ENCODE data around the gene MYNN.
"Not testable (repeated sequence)": the region's sequence is repeated elsewhere in the genome, so short reads cannot be mapped to it uniquely, and the experiment has no call there.

MYNN gene

DNA sequence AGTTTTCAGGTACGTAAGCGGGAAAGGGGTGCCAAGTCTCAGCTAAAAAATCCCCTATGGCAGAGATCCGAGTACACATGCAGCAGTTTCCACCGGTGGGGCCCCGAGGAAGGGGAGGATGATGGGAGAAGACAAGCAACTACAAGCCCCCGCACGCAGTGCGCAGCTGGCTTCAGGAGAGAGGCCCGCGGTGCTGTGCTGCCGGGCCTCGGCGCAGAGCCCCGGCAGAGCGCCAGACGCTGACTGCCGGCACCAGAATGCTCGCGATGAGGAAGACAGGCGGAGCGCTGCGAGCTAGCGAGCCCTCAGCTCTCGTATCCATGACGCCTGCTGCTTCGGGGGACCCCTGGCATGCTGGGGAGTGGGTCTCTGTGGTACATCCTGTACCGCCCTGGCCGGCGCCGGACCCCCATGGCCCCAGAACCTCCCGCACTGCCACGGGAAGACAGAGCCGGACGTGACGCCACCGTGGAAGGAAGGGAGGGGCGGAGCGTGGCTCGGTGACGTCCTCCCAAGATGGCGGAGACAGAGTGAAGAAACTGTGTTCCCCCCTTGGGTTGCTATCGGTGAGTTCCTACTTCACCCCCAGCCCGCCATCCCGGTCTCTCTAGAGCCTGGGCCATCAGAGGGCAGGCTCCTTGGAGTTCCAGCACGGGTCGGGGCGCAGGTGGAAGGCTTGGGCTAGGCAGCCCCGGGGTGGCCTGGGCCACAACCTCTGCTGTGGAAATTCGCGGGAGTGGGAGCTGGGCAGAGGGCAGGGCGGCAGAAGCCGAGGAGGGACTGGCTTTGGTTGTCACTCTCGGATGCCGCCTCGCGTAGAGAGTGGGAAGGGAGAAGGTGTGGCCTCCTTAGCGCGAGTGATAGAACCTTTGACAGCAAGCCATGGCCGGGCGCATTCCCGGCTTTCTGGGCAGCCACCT is at the start of gene MYNN:
TSS of gene MYNN (plus strand) at position 500 of the 920 bp plus-strand sequence. CDS start 900 bp downstream, outside the sequence.
- no peaks in the 10 kb centered on the region for H3K27me3 ChIP-seq (ENCODE audit: control insufficient read depth, insufficient read depth, low read length)
- peaks cover 18% of the 10 kb centered on the region for H3K4me1 ChIP-seq (ENCODE audit: control insufficient read depth, insufficient read depth, low read length)
- H3K4me3 ChIP-seq (ENCODE audit: low read depth, low read length): peak within 1 kb of the TSS; percentile 91

DNA sequence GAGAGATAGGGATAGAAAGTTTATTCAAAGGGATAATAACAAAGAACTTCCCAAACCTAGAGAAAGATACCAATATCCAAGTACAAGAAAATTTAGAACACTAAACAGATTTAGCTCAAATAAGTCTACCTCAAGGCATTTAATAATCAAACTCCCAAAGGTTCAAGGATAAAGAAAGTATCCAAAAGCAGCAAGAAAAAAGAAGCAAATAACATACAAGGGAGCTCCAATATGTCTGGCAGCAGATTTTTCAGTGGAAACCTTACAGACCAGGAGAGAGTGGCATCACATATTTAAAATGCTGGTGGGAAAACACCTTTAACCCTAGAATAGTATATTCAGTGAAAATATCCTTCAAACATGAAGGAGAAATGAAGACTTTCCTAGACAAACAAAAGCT is 41.3 kb upstream of the MYNN start:
- H3K4me3 ChIP-seq (ENCODE audit: low read depth, low read length); H3K9ac ChIP-seq (ENCODE audit: low read length); H3K4me1 ChIP-seq (ENCODE audit: control insufficient read depth, insufficient read depth, low read length); H3K27ac ChIP-seq (ENCODE audit: low read depth, low read length); H3K36me3 ChIP-seq (ENCODE audit: control insufficient read depth, insufficient read depth, low read length); H3K27me3 ChIP-seq (ENCODE audit: control insufficient read depth, insufficient read depth, low read length): not testable (repeated sequence)
- peaks cover 11% of the 10 kb centered on the region for H3K9me3 ChIP-seq (ENCODE audit: control insufficient read depth, insufficient read depth, low read depth, low read length)

More for the DNA sequence above, at the start of gene MYNN:
- H3K27ac ChIP-seq (ENCODE audit: low read depth, low read length): peak within 1 kb of the TSS; percentile 86
- H3K36me3 ChIP-seq (ENCODE audit: control insufficient read depth, insufficient read depth, low read length): peaks cover 34% of the 10 kb centered on the region
- no peaks in the 10 kb centered on the region for H3K9me3 ChIP-seq (ENCODE audit: control insufficient read depth, insufficient read depth, low read depth, low read length)
- peak within 1 kb of the TSS; percentile 93 for H3K9ac ChIP-seq (ENCODE audit: low read length)

DNA sequence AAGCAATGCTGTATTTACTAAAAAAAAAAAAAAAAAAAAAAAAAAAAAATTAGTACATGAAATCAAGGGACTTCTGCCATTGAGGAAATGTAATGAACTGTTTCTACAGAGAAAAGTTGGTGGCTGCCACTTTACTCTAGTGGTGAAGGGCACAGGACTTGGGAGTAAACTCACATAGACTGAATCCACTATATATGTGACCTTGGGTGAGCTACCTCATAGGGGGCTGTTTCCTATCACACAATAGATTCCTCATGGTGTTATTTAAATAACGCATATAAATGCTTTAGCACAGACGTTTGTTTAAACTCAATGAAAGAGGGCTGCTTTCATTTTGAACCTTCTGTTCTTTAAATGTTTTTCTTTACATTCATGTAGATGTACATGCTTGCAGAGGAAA is 34.1 kb upstream of the MYNN start:
- H3K27ac ChIP-seq (ENCODE audit: low read depth, low read length): peak overlapping the region; percentile 55; the same call in 1 of the 2 replicates
- no peak overlapping the region for H3K9ac ChIP-seq (ENCODE audit: low read length)

DNA sequence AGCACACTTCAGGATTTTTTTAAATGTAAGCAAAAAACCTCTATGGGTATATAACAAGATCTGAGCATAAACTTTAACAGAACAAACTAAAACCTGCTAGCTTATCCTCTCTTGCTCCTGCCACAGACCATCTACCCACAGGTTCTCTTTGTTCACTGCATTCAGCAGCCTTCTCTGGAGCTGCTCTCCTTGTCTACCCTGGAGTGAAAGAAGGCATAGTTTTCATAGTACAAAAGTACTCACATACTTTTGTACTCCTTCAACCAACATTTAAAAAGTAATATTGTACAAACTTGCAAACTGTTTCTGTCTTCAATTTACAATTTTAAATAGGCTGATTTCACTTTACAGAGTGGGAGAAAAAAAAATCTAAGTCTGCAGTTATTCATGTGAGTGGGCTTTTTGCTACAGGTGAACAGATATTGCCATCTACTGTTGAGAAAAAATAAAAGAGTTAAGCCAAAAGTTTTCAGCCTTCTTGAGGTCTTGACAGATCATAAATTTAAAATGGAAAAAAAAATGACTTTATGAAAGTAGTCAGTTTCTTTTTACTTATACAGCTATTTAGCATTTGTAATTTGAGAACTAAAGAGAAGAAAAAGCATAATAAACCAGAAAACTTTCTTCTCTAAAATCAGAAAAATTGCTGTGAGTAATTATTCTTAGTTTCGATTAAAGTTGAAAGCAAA is 28.7 kb upstream of the MYNN start:
- H3K4me3 ChIP-seq (ENCODE audit: low read depth, low read length): no peak overlapping the region
- no peak overlapping the region for H3K27ac ChIP-seq (ENCODE audit: low read depth, low read length)
- no peaks in the 10 kb centered on the region; the same call in 1 of the 2 replicates for H3K27me3 ChIP-seq (ENCODE audit: control insufficient read depth, insufficient read depth, low read length)
- peaks cover 15% of the 10 kb centered on the region for H3K4me1 ChIP-seq (ENCODE audit: control insufficient read depth, insufficient read depth, low read length)
- no peaks in the 10 kb centered on the region for H3K36me3 ChIP-seq (ENCODE audit: control insufficient read depth, insufficient read depth, low read length)
- H3K9ac ChIP-seq (ENCODE audit: low read length): no peak overlapping the region
- no peaks in the 10 kb centered on the region for H3K9me3 ChIP-seq (ENCODE audit: control insufficient read depth, insufficient read depth, low read depth, low read length)

More for the DNA sequence above, 34.1 kb upstream of the MYNN start:
- Histone ChIP-seq H3K36me3 (ENCODE audit: control insufficient read depth, insufficient read depth, low read length) (no peaks in the 10 kb centered on the region), H3K9me3 (ENCODE audit: control insufficient read depth, insufficient read depth, low read depth, low read length) (peaks cover 15% of the 10 kb centered on the region; the same call in 1 of the 2 replicates), H3K4me3 (ENCODE audit: low read depth, low read length) (no peak overlapping the region), H3K4me1 (ENCODE audit: control insufficient read depth, insufficient read depth, low read length) (peaks cover 15% of the 10 kb centered on the region), H3K27me3 (ENCODE audit: control insufficient read depth, insufficient read depth, low read length) (no peaks in the 10 kb centered on the region)

DNA sequence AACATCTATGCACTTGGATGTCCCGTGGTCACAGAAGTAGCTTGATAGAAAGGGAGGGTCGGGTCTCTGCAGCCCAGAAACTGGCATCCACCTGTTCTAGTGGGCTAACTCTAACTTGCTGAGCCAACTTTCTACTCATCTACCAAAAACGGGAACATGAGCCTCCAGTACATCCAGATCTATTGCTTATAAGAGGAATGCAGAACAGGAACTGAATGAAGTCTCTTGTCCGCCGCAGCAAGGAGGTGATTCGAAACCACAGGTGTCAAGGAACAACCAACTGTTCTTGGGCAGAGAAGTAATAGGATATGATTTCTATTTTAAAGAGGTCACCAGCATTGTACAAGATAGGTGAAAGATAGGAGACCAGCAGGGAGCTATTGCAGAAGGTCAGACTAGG is 26.3 kb upstream of the MYNN start:
- Histone ChIP-seq H3K9ac (ENCODE audit: low read length) (no peak overlapping the region), H3K4me1 (ENCODE audit: control insufficient read depth, insufficient read depth, low read length) (peaks cover 14% of the 10 kb centered on the region), H3K9me3 (ENCODE audit: control insufficient read depth, insufficient read depth, low read depth, low read length) (no peaks in the 10 kb centered on the region), H3K4me3 (ENCODE audit: low read depth, low read length) (no peak overlapping the region), H3K36me3 (ENCODE audit: control insufficient read depth, insufficient read depth, low read length) (no peaks in the 10 kb centered on the region), H3K27ac (ENCODE audit: low read depth, low read length) (no peak overlapping the region), H3K27me3 (ENCODE audit: control insufficient read depth, insufficient read depth, low read length) (no peaks in the 10 kb centered on the region; the same call in 1 of the 2 replicates)

DNA sequence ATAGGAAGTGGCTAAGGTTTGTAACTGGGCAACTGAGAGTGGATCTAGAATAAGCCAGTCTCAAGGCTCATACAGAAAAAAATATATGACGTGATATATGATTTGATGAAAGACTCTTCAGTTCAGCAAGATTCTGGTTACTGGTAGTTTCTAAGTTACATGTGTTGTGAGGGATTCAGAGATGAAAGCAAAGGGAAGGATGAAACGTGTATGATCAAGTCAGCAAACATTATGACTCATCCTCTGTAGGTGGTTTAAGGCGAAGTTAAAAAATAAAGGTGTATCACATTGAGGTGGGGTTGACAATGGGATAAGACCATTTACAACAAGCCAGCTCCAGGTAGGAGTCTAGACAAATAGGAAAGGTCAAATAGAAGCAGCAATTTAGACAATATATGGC is 24.5 kb upstream of the MYNN start:
- Histone ChIP-seq H3K27ac (ENCODE audit: low read depth, low read length) (no peak overlapping the region), H3K4me3 (ENCODE audit: low read depth, low read length) (no peak overlapping the region), H3K4me1 (ENCODE audit: control insufficient read depth, insufficient read depth, low read length) (peaks cover 11% of the 10 kb centered on the region), H3K9ac (ENCODE audit: low read length) (no peak overlapping the region), H3K27me3 (ENCODE audit: control insufficient read depth, insufficient read depth, low read length) (no peaks in the 10 kb centered on the region; the same call in 1 of the 2 replicates), H3K36me3 (ENCODE audit: control insufficient read depth, insufficient read depth, low read length) (no peaks in the 10 kb centered on the region), H3K9me3 (ENCODE audit: control insufficient read depth, insufficient read depth, low read depth, low read length) (no peaks in the 10 kb centered on the region)

DNA sequence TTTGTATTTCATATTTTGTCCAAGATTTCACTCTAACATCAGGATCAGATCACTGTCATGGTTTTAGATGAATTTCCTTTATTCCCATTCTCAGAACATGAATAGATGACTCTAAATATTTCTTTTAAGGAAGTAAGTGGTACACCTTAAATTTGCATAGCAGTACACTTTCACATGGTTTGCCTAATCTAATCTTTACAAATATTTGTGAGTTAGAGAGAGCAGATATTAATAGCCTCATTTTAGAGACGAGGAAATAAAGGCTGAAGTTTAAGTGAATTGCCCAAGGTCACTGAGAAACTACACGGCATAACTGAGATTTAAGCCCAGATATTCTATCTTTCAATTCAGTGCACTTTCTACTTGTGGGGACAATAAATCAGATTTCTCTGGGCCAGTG is 22.5 kb upstream of the MYNN start:
- H3K27ac ChIP-seq (ENCODE audit: low read depth, low read length): no peak overlapping the region
- no peak overlapping the region for H3K9ac ChIP-seq (ENCODE audit: low read length)
- H3K27me3 ChIP-seq (ENCODE audit: control insufficient read depth, insufficient read depth, low read length): no peaks in the 10 kb centered on the region; the same call in 1 of the 2 replicates
- H3K4me3 ChIP-seq (ENCODE audit: low read depth, low read length): no peak overlapping the region
- 0 out of 2 replicates have a peak, but pooled peaks cover 2% of the 10 kb centered on the region for H3K4me1 ChIP-seq (ENCODE audit: control insufficient read depth, insufficient read depth, low read length)
- no peaks in the 10 kb centered on the region for H3K9me3 ChIP-seq (ENCODE audit: control insufficient read depth, insufficient read depth, low read depth, low read length)
- H3K36me3 ChIP-seq (ENCODE audit: control insufficient read depth, insufficient read depth, low read length): no peaks in the 10 kb centered on the region

DNA sequence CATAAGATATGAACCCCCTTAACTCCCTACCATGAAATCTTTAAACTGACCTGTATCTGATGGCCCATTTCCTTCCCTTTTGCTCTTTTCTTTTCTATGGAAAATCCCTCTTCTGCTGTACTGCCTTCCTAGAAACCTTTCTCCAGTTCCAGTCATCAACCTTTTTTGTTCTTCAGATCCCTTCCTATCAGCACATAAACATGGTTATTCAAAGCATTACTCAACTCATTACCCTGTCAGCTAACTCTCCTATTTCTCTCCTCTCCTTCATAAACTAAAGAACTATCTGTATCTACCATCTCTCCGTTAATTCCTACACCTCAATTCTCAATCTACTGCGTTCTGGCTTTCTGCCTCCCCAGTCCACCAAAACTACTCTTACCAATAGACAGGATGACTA is 21.3 kb upstream of the MYNN start:
- no peaks in the 10 kb centered on the region for H3K9me3 ChIP-seq (ENCODE audit: control insufficient read depth, insufficient read depth, low read depth, low read length)
- no peak overlapping the region for H3K27ac ChIP-seq (ENCODE audit: low read depth, low read length)
- H3K36me3 ChIP-seq (ENCODE audit: control insufficient read depth, insufficient read depth, low read length): no peaks in the 10 kb centered on the region
- no peak overlapping the region for H3K9ac ChIP-seq (ENCODE audit: low read length)
- no peak overlapping the region for H3K4me3 ChIP-seq (ENCODE audit: low read depth, low read length)
- H3K27me3 ChIP-seq (ENCODE audit: control insufficient read depth, insufficient read depth, low read length): no peaks in the 10 kb centered on the region; the same call in 1 of the 2 replicates
- H3K4me1 ChIP-seq (ENCODE audit: control insufficient read depth, insufficient read depth, low read length): 0 out of 2 replicates have a peak, but pooled peaks cover 2% of the 10 kb centered on the region

DNA sequence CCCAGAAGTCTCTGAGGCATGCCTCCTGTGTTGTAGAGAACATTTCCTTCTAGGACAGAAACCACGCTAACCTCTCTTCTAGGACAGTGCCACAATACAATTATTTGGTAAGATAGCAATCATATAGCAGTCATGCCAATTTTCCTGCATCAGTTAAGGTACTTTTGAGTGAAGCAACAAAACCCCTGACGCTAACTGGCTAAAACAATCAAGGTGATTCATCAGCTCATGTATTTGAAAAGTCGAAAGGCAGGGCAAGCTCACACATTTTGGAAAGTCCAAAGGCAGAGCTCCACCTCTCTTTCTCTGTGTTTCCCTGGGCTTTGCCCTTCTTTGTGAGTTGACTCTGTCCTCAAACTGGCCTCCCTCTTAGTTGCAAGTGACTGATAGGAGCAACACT is 18.5 kb upstream of the MYNN start:
- Histone ChIP-seq H3K4me1 (ENCODE audit: control insufficient read depth, insufficient read depth, low read length) (0 out of 2 replicates have a peak, but pooled peaks cover 2% of the 10 kb centered on the region), H3K36me3 (ENCODE audit: control insufficient read depth, insufficient read depth, low read length) (no peaks in the 10 kb centered on the region), H3K9ac (ENCODE audit: low read length) (no peak overlapping the region), H3K27me3 (ENCODE audit: control insufficient read depth, insufficient read depth, low read length) (no peaks in the 10 kb centered on the region), H3K4me3 (ENCODE audit: low read depth, low read length) (no peak overlapping the region), H3K27ac (ENCODE audit: low read depth, low read length) (no peak overlapping the region), H3K9me3 (ENCODE audit: control insufficient read depth, insufficient read depth, low read depth, low read length) (no peaks in the 10 kb centered on the region)

DNA sequence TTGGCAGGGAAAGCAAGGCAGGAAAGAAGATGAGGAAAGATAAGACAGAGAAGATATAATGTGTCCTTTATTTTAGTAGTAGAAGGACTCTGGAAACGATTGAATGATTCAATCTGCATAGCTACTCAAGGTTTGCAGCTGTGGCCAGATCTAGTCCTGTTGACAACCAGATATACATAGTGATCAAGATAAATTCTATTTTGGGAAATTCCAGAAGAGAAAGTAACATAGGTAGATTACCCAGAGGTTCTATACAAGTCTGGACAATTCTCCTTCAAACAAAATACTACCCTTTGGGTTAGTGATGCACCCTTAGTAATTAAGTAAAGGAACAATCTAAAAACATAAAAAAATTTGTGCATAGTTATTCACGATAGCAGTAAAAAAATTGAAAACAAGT is 17.7 kb upstream of the MYNN start:
- Histone ChIP-seq H3K27ac (ENCODE audit: low read depth, low read length) (no peak overlapping the region), H3K9ac (ENCODE audit: low read length) (no peak overlapping the region), H3K9me3 (ENCODE audit: control insufficient read depth, insufficient read depth, low read depth, low read length) (peaks cover 2% of the 10 kb centered on the region; the same call in 1 of the 2 replicates), H3K4me3 (ENCODE audit: low read depth, low read length) (no peak overlapping the region), H3K4me1 (ENCODE audit: control insufficient read depth, insufficient read depth, low read length) (0 out of 2 replicates have a peak, but pooled peaks cover 2% of the 10 kb centered on the region), H3K36me3 (ENCODE audit: control insufficient read depth, insufficient read depth, low read length) (no peaks in the 10 kb centered on the region), H3K27me3 (ENCODE audit: control insufficient read depth, insufficient read depth, low read length) (no peaks in the 10 kb centered on the region)

Measured in HUES6 (cell line).